ENCODE results near the gene ASB6.

Gene ASB6

GRCh38 chr9:129641750-129642585 lies at the start of gene ASB6:
Gene ASB6 (minus strand): TSS chr9:129642151. CDS start chr9:129641999, 152 bp downstream.
- DNase-seq, result peak; percentile 99
- no peaks in the 10 kb centered on the region for H3K9me3 Mint-ChIP-seq
- H3K27ac Mint-ChIP-seq, result peak within 1 kb of the TSS; percentile 89
- H3K36me3 Mint-ChIP-seq (ENCODE audit: low read depth), result peaks cover 40% of the 10 kb centered on the region
- H3K4me3 Mint-ChIP-seq, result peak within 1 kb of the TSS; percentile 87
- H3K27me3 Mint-ChIP-seq, result no peaks in the 10 kb centered on the region
- H3K4me1 Mint-ChIP-seq (ENCODE audit: low read depth), result peaks cover 23% of the 10 kb centered on the region

GRCh38 chr9:129688285-129689043 lies 46.5 kb upstream of the ASB6 start:
- Mint-ChIP-seq H3K27me3 (no peaks in the 10 kb centered on the region), H3K27ac (no peak overlapping the region), H3K4me1 (ENCODE audit: low read depth) (no peaks in the 10 kb centered on the region), H3K4me3 (no peak overlapping the region), H3K36me3 (ENCODE audit: low read depth) (no peaks in the 10 kb centered on the region), H3K9me3 (no peaks in the 10 kb centered on the region)
- DNase-seq, result no peak

- H3K9me3 Mint-ChIP-seq, result no peaks in the 10 kb centered on the region
- H3K27me3 Mint-ChIP-seq, result no peaks in the 10 kb centered on the region
- H3K4me3 Mint-ChIP-seq, result no peak overlapping the region
- no peak for DNase-seq
- H3K27ac Mint-ChIP-seq, result no peak overlapping the region
- H3K4me1 Mint-ChIP-seq (ENCODE audit: low read depth), result no peaks in the 10 kb centered on the region
- H3K36me3 Mint-ChIP-seq (ENCODE audit: low read depth), result no peaks in the 10 kb centered on the region
Measured at GRCh38 chr9:129687391-129687790, 45.4 kb upstream of the ASB6 start.

- no peaks in the 10 kb centered on the region for H3K9me3 Mint-ChIP-seq
- H3K4me3 Mint-ChIP-seq, result no peak overlapping the region
- H3K4me1 Mint-ChIP-seq (ENCODE audit: low read depth), result no peaks in the 10 kb centered on the region
- H3K27me3 Mint-ChIP-seq, result peaks cover 3% of the 10 kb centered on the region
- no peaks in the 10 kb centered on the region for H3K36me3 Mint-ChIP-seq (ENCODE audit: low read depth)
- H3K27ac Mint-ChIP-seq, result no peak overlapping the region
- no peak for DNase-seq
Measured at GRCh38 chr9:129686736-129687135, 44.8 kb upstream of the ASB6 start.

GRCh38 chr9:129685933-129686259 lies 43.9 kb upstream of the ASB6 start:
- Mint-ChIP-seq H3K27ac (no peak overlapping the region), H3K9me3 (no peaks in the 10 kb centered on the region), H3K27me3 (peaks cover 8% of the 10 kb centered on the region), H3K36me3 (ENCODE audit: low read depth) (no peaks in the 10 kb centered on the region), H3K4me3 (no peak overlapping the region), H3K4me1 (ENCODE audit: low read depth) (no peaks in the 10 kb centered on the region)
- DNase-seq, result no peak

- Mint-ChIP-seq H3K4me3 (no peak overlapping the region), H3K27ac (no peak overlapping the region), H3K36me3 (ENCODE audit: low read depth) (no peaks in the 10 kb centered on the region), H3K9me3 (no peaks in the 10 kb centered on the region), H3K4me1 (ENCODE audit: low read depth) (no peaks in the 10 kb centered on the region), H3K27me3 (peaks cover 12% of the 10 kb centered on the region)
- DNase-seq, result no peak
Measured at GRCh38 chr9:129685220-129685932, 43.4 kb upstream of the ASB6 start.

GRCh38 chr9:129682381-129682780 lies 40.4 kb upstream of the ASB6 start:
- Mint-ChIP-seq H3K9me3 (no peaks in the 10 kb centered on the region), H3K27me3 (peaks cover 29% of the 10 kb centered on the region), H3K4me3 (no peak overlapping the region), H3K27ac (no peak overlapping the region), H3K4me1 (ENCODE audit: low read depth) (no peaks in the 10 kb centered on the region), H3K36me3 (ENCODE audit: low read depth) (no peaks in the 10 kb centered on the region)
- DNase-seq, result no peak

GRCh38 chr9:129681924-129682323 lies 40.0 kb upstream of the ASB6 start:
- no peak for DNase-seq
- Mint-ChIP-seq H3K27ac (no peak overlapping the region), H3K27me3 (peaks cover 34% of the 10 kb centered on the region), H3K36me3 (ENCODE audit: low read depth) (no peaks in the 10 kb centered on the region), H3K4me3 (no peak overlapping the region), H3K4me1 (ENCODE audit: low read depth) (no peaks in the 10 kb centered on the region), H3K9me3 (no peaks in the 10 kb centered on the region)

- no peaks in the 10 kb centered on the region for H3K9me3 Mint-ChIP-seq
- no peaks in the 10 kb centered on the region for H3K4me1 Mint-ChIP-seq (ENCODE audit: low read depth)
- H3K4me3 Mint-ChIP-seq, result no peak overlapping the region
- DNase-seq, result no peak
- H3K27me3 Mint-ChIP-seq, result peaks cover 40% of the 10 kb centered on the region
- no peak overlapping the region for H3K27ac Mint-ChIP-seq
- no peaks in the 10 kb centered on the region for H3K36me3 Mint-ChIP-seq (ENCODE audit: low read depth)
Measured at GRCh38 chr9:129679537-129679936, 37.6 kb upstream of the ASB6 start.

GRCh38 chr9:129678844-129679243 lies 36.9 kb upstream of the ASB6 start:
- Mint-ChIP-seq H3K36me3 (ENCODE audit: low read depth) (no peaks in the 10 kb centered on the region), H3K27me3 (peaks cover 40% of the 10 kb centered on the region), H3K27ac (no peak overlapping the region), H3K9me3 (no peaks in the 10 kb centered on the region), H3K4me1 (ENCODE audit: low read depth) (no peaks in the 10 kb centered on the region), H3K4me3 (no peak overlapping the region)
- DNase-seq, result no peak

GRCh38 chr9:129677456-129677855 lies 35.5 kb upstream of the ASB6 start:
- Mint-ChIP-seq H3K4me1 (ENCODE audit: low read depth) (no peaks in the 10 kb centered on the region), H3K27ac (no peak overlapping the region), H3K36me3 (ENCODE audit: low read depth) (no peaks in the 10 kb centered on the region), H3K27me3 (peaks cover 40% of the 10 kb centered on the region), H3K9me3 (no peaks in the 10 kb centered on the region), H3K4me3 (no peak overlapping the region)
- no peak for DNase-seq

GRCh38 chr9:129676975-129677374 lies 35.0 kb upstream of the ASB6 start:
- Mint-ChIP-seq H3K4me3 (no peak overlapping the region), H3K27me3 (peaks cover 40% of the 10 kb centered on the region), H3K27ac (no peak overlapping the region), H3K4me1 (ENCODE audit: low read depth) (no peaks in the 10 kb centered on the region), H3K36me3 (ENCODE audit: low read depth) (no peaks in the 10 kb centered on the region), H3K9me3 (no peaks in the 10 kb centered on the region)
- no peak for DNase-seq

GRCh38 chr9:129676287-129676686 lies 34.3 kb upstream of the ASB6 start:
- no peak for DNase-seq
- Mint-ChIP-seq H3K9me3 (no peaks in the 10 kb centered on the region), H3K36me3 (ENCODE audit: low read depth) (no peaks in the 10 kb centered on the region), H3K4me1 (ENCODE audit: low read depth) (peaks cover 3% of the 10 kb centered on the region), H3K27me3 (peaks cover 35% of the 10 kb centered on the region), H3K27ac (no peak overlapping the region), H3K4me3 (no peak overlapping the region)

GRCh38 chr9:129675620-129676019 lies 33.7 kb upstream of the ASB6 start:
- DNase-seq, result no peak
- Mint-ChIP-seq H3K27me3 (peaks cover 30% of the 10 kb centered on the region), H3K4me3 (no peak overlapping the region), H3K4me1 (ENCODE audit: low read depth) (peaks cover 3% of the 10 kb centered on the region), H3K9me3 (no peaks in the 10 kb centered on the region), H3K36me3 (ENCODE audit: low read depth) (no peaks in the 10 kb centered on the region), H3K27ac (no peak overlapping the region)

- no peak for DNase-seq
- no peaks in the 10 kb centered on the region for H3K9me3 Mint-ChIP-seq
Measured at GRCh38 chr9:129674229-129674628, 32.3 kb upstream of the ASB6 start.

More at GRCh38 chr9:129674229-129674628, 32.3 kb upstream of the ASB6 start:
- Mint-ChIP-seq H3K36me3 (ENCODE audit: low read depth) (no peaks in the 10 kb centered on the region), H3K27me3 (peaks cover 34% of the 10 kb centered on the region), H3K4me3 (no peak overlapping the region), H3K4me1 (ENCODE audit: low read depth) (peaks cover 3% of the 10 kb centered on the region), H3K27ac (no peak overlapping the region)

Data from activated T-cell treated with anti-CD3 and anti-CD28 coated beads, Interleukin-2, amount 50 U/mL, for 24 hours (primary cell).